MM.1S (cell line): ENCODE results near the gene ATP2B2.

Experiments used
- DNase-seq: peaks from one replicate; pipeline ENCODE4 v3.0.0-alpha.2; 2015
- H2AFZ ChIP-seq: fragments of 300-600 bp; sonication (generic); 2 replicates; pipeline ENCODE4 v1.6.0; 2016; ENCODE audit warnings: antibody characterized with exemption, low read length
- H3F3A ChIP-seq: fragments of 300-600 bp; sonication (generic); 2 replicates; pipeline ENCODE4 v1.6.1; 2016; ENCODE audit warnings: mild to moderate bottlenecking, antibody characterized with exemption, low read length, moderate library complexity, mixed read lengths; ENCODE audit not compliant: insufficient read depth
- H3K27ac ChIP-seq: fragments of 300-600 bp; sonication (generic); 2 replicates; pipeline ENCODE4 v1.5.1; 2016; ENCODE audit warnings: mild to moderate bottlenecking, low read length
- H3K27me3 ChIP-seq: fragments of 300-600 bp; sonication (generic); replicated peaks from 2 replicates; pipeline ENCODE4 v1.6.0; 2016; ENCODE audit warnings: low read length; ENCODE audit not compliant: insufficient read depth
- H3K36me3 ChIP-seq: fragments of 300-600 bp; sonication (generic); replicated peaks from 2 replicates; pipeline ENCODE4 v1.6.1; 2016; ENCODE audit warnings: mild to moderate bottlenecking, low read length, mixed read lengths; ENCODE audit not compliant: insufficient read depth
- H3K4me1 ChIP-seq: fragments of 300-600 bp; sonication (generic); 2 replicates; pipeline ENCODE4 v1.6.1; 2016; ENCODE audit warnings: low read length, mixed read lengths
- H3K4me2 ChIP-seq: fragments of 300-600 bp; sonication (generic); 2 replicates; pipeline ENCODE4 v1.6.0; 2016; ENCODE audit warnings: low read depth, low read length
- H3K4me3 ChIP-seq: fragments of 300-600 bp; sonication (generic); 2 replicates; pipeline ENCODE4 v1.5.1; 2016; ENCODE audit warnings: low read length, mixed read lengths
- H3K79me2 ChIP-seq: fragments of 300-600 bp; sonication (generic); 2 replicates; pipeline ENCODE4 v1.6.1; 2016; ENCODE audit warnings: mixed run types, low read length, mixed read lengths
- H3K9ac ChIP-seq: fragments of 300-600 bp; sonication (generic); 2 replicates; pipeline ENCODE4 v1.6.1; 2016; ENCODE audit warnings: low read length, mixed read lengths
- H3K9me2 ChIP-seq: fragments of 300-600 bp; sonication (generic); replicated peaks from 2 replicates; pipeline ENCODE4 v1.6.1; 2016; ENCODE audit warnings: mild to moderate bottlenecking, low read length, mixed read lengths; ENCODE audit not compliant: insufficient read depth
- H3K9me3 ChIP-seq: fragments of 300-600 bp; sonication (generic); replicated peaks from 2 replicates; pipeline ENCODE4 v1.6.1; 2016; ENCODE audit warnings: mild to moderate bottlenecking, low read length, mixed read lengths; ENCODE audit not compliant: insufficient read depth
- H4K20me1 ChIP-seq: fragments of 300-600 bp; sonication (generic); 2 replicates; pipeline ENCODE4 v1.6.1; 2016; ENCODE audit warnings: mild to moderate bottlenecking, low read length, moderate library complexity, mixed read lengths; ENCODE audit not compliant: insufficient read depth
- CTCF ChIP-seq: fragments of 300-600 bp; sonication (generic); IDR thresholded peaks from 2 replicates; pipeline ENCODE4 v1.5.1; 2016; ENCODE audit warnings: antibody characterized with exemption, low read length, mixed read lengths
- EZH2 ChIP-seq: fragments of 300-600 bp; sonication (generic); optimal IDR thresholded peaks from 2 replicates; pipeline ENCODE3; 2017; ENCODE audit warnings: low read depth, mild to moderate bottlenecking, antibody characterized with exemption, low read length, mixed read lengths
- EZH2phosphoT487 ChIP-seq: fragments of 300-600 bp; sonication (generic); IDR thresholded peaks from 2 replicates; pipeline ENCODE4 v1.6.1; 2018; ENCODE audit warnings: antibody characterized with exemption, low read length

Gene ATP2B2

GRCh38 chr3:10406414-10406813, 99.0 kb downstream of the ATP2B2 start:
- Histone ChIP-seq H2AFZ (no peak overlapping the region), H3K36me3 (no peaks in the 10 kb centered on the region), H3K4me2 (no peak overlapping the region), H3K79me2 (no peaks in the 10 kb centered on the region), H3K4me1 (peaks cover 19% of the 10 kb centered on the region), H3K27me3 (no peaks in the 10 kb centered on the region), H4K20me1 (no peaks in the 10 kb centered on the region), H3K9ac (no peak overlapping the region), H3K27ac (no peak overlapping the region), H3F3A (no peaks in the 10 kb centered on the region), H3K4me3 (no peak overlapping the region), H3K9me2 (no peaks in the 10 kb centered on the region), H3K9me3 (no peaks in the 10 kb centered on the region)
- no peak for DNase-seq
- TF ChIP-seq EZH2, result no peak
- TF ChIP-seq EZH2phosphoT487, result no peak
- TF ChIP-seq CTCF, result no peak

- H3K9me2 ChIP-seq, result no peaks in the 10 kb centered on the region
- H3F3A ChIP-seq, result no peaks in the 10 kb centered on the region
- no peak overlapping the region for H3K4me2 ChIP-seq
- peaks cover 19% of the 10 kb centered on the region for H3K4me1 ChIP-seq
- H3K36me3 ChIP-seq, result no peaks in the 10 kb centered on the region
- TF ChIP-seq CTCF (no peak), EZH2 (no peak), EZH2phosphoT487 (no peak)
- H3K4me3 ChIP-seq, result no peak overlapping the region
- DNase-seq, result no peak
- H3K27me3 ChIP-seq, result no peaks in the 10 kb centered on the region
- no peak overlapping the region for H3K27ac ChIP-seq
- no peaks in the 10 kb centered on the region for H3K79me2 ChIP-seq
- H3K9me3 ChIP-seq, result no peaks in the 10 kb centered on the region
- H4K20me1 ChIP-seq, result no peaks in the 10 kb centered on the region
- no peak overlapping the region for H3K9ac ChIP-seq
- H2AFZ ChIP-seq, result no peak overlapping the region
Observed at GRCh38 chr3:10405816-10406215, 99.6 kb downstream of the ATP2B2 start.

GRCh38 chr3:10404876-10405275, 100.5 kb downstream of the ATP2B2 start:
- DNase-seq, result no peak
- no peak overlapping the region for H3K27ac ChIP-seq
- H3K4me1 ChIP-seq, result peaks cover 25% of the 10 kb centered on the region
- no peaks in the 10 kb centered on the region for H3K9me2 ChIP-seq
- H3F3A ChIP-seq, result no peaks in the 10 kb centered on the region
- H3K9ac ChIP-seq, result no peak overlapping the region
- H3K9me3 ChIP-seq, result no peaks in the 10 kb centered on the region
- H4K20me1 ChIP-seq, result no peaks in the 10 kb centered on the region
- no peaks in the 10 kb centered on the region for H3K36me3 ChIP-seq
- no peak overlapping the region for H3K4me2 ChIP-seq
- H3K27me3 ChIP-seq, result no peaks in the 10 kb centered on the region
- TF ChIP-seq EZH2, result no peak
- TF ChIP-seq EZH2phosphoT487, result no peak
- TF ChIP-seq CTCF, result no peak
- no peak overlapping the region for H3K4me3 ChIP-seq
- no peaks in the 10 kb centered on the region for H3K79me2 ChIP-seq
- no peak overlapping the region for H2AFZ ChIP-seq
